ENCODE results near the gene ALK. TPM values are rescaled to one million over a fixed set of nuclear protein-coding genes. Genes with fewer than 3 reads are reported as not detected.

ALK gene
- total and polyA plus RNA-seq, 7 donors, result 0.31 to 2.9 (median 1.2) TPM; not detected in 1

GRCh38 chr2:29786361-29786760 lies 135.0 kb downstream of the ALK start:
- WGBS, 2 donors, result 19 to 63% methylated on average over 5 of the region's 5 CpGs
- Histone ChIP-seq H3K4me3 (no peak overlapping the region), H3K36me3 (no peaks in the 10 kb centered on the region), H3K9me3 (no peaks in the 10 kb centered on the region), H3K27me3 (no peaks in the 10 kb centered on the region), H3K4me1 (no peaks in the 10 kb centered on the region), H3K27ac (no peak overlapping the region)
- DNase-seq, result no peak
- no peak for TF ChIP-seq POLR2AphosphoS5 (IDR thresholded peaks at IDR 0.05)
- no peak for TF ChIP-seq CTCF (IDR thresholded peaks at IDR 0.05)
- no peak for TF ChIP-seq POLR2A (IDR thresholded peaks at IDR 0.05)
- intact Hi-C loops (cut with DNase I), result no loop called here

GRCh38 chr2:29783666-29784065 lies 137.7 kb downstream of the ALK start:
- H3K4me1 ChIP-seq, result no peaks in the 10 kb centered on the region
- TF ChIP-seq POLR2A (IDR thresholded peaks at IDR 0.05) (no peak), EP300 (IDR thresholded peaks at IDR 0.05) (no peak), CTCF (IDR thresholded peaks at IDR 0.05) (no peak), POLR2AphosphoS5 (IDR thresholded peaks at IDR 0.05) (no peak)
- no peaks in the 10 kb centered on the region for H3K9me3 ChIP-seq
- DNase-seq, result no peak
- no peak overlapping the region for H3K27ac ChIP-seq
- no peak overlapping the region for H3K4me3 ChIP-seq
- intact Hi-C loops (cut with DNase I), result no loop called here
- H3K36me3 ChIP-seq, result no peaks in the 10 kb centered on the region
- WGBS, 2 donors, result 71 to 87% methylated on average over 6 of the region's 6 CpGs
- no peaks in the 10 kb centered on the region for H3K27me3 ChIP-seq

- Histone ChIP-seq H3K4me3 (no peak overlapping the region), H3K27me3 (no peaks in the 10 kb centered on the region), H3K9me3 (no peaks in the 10 kb centered on the region), H3K27ac (no peak overlapping the region), H3K36me3 (no peaks in the 10 kb centered on the region), H3K4me1 (no peaks in the 10 kb centered on the region)
- no peak for DNase-seq
- 69 to 73% methylated on average over 7 of the region's 7 CpGs for WGBS, 2 donors
- TF ChIP-seq CTCF (IDR thresholded peaks at IDR 0.05), result no peak
- TF ChIP-seq POLR2AphosphoS5 (IDR thresholded peaks at IDR 0.05), result no peak
- no peak for TF ChIP-seq EP300 (IDR thresholded peaks at IDR 0.05)
- no peak for TF ChIP-seq POLR2A (IDR thresholded peaks at IDR 0.05)
- intact Hi-C loops (cut with DNase I), result no loop called here
These were observed 138.6 kb downstream of the ALK start for GRCh38 chr2:29782549-29783458.

GRCh38 chr2:29782087-29782486 lies 139.3 kb downstream of the ALK start:
- intact Hi-C loops (cut with DNase I), result no loop called here
- no peak overlapping the region for H3K27ac ChIP-seq
- no peak for DNase-seq
- 56 to 94% methylated on average over 1 of the region's 1 CpG for WGBS, 2 donors
- no peaks in the 10 kb centered on the region for H3K9me3 ChIP-seq
- no peak overlapping the region for H3K4me3 ChIP-seq
- TF ChIP-seq CTCF (IDR thresholded peaks at IDR 0.05), result no peak
- H3K27me3 ChIP-seq, result no peaks in the 10 kb centered on the region
- H3K4me1 ChIP-seq, result no peaks in the 10 kb centered on the region
- H3K36me3 ChIP-seq, result no peaks in the 10 kb centered on the region

GRCh38 chr2:29780906-29781305 lies 140.5 kb downstream of the ALK start:
- TF ChIP-seq POLR2A (IDR thresholded peaks at IDR 0.05) (no peak), POLR2AphosphoS5 (IDR thresholded peaks at IDR 0.05) (no peak), CTCF (IDR thresholded peaks at IDR 0.05) (no peak), EP300 (IDR thresholded peaks at IDR 0.05) (no peak)
- 71 to 74% methylated on average over 1 of the region's 1 CpG for WGBS, 2 donors
- DNase-seq, result no peak

More at GRCh38 chr2:29780906-29781305, 140.5 kb downstream of the ALK start:
- Histone ChIP-seq H3K27ac (no peak overlapping the region), H3K27me3 (no peaks in the 10 kb centered on the region), H3K9me3 (no peaks in the 10 kb centered on the region), H3K36me3 (no peaks in the 10 kb centered on the region), H3K4me1 (no peaks in the 10 kb centered on the region), H3K4me3 (no peak overlapping the region)
- intact Hi-C loops (cut with DNase I), result no loop called here

All from sigmoid colon (tissue), 7 donors.